Measurements from ENCODE around the gene KRTAP9-7.
"Not testable (repeated sequence)": the region's sequence is repeated elsewhere in the genome, so short reads cannot be mapped to it uniquely, and the experiment has no call there.

Gene KRTAP9-7

DNA sequence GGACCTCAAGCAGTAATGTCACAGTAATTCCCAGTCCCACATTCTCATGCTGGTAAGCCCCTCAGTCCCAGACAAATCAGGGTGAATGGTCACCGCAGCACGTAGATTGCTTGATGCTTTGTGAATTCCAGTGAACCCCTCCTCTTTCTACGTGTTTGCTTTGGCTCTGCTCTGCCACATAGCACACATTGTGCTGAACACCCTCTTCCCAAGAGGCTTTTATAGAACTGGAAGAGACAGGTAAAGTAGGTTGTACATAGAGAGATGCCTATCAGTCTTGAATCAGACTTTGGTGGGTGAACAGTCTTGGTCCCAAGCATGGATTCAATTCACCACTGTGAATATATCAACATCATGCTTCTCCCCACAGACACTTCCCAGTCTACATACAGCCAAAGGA, 10.9 kb upstream of the KRTAP9-7 start:
- Histone ChIP-seq H3K36me3 (no peaks in the 10 kb centered on the region), H3K27me3 (ENCODE audit: insufficient read depth, low read depth, severe bottlenecking) (peaks cover 45% of the 10 kb centered on the region), H3K27ac (no peak overlapping the region), H3K9me3 (ENCODE audit: severe bottlenecking) (no peaks in the 10 kb centered on the region), H3K4me3 (ENCODE audit: low read depth, low read length) (no peak overlapping the region)
- no peak for DNase-seq
- TF ChIP-seq, protein P1, sequence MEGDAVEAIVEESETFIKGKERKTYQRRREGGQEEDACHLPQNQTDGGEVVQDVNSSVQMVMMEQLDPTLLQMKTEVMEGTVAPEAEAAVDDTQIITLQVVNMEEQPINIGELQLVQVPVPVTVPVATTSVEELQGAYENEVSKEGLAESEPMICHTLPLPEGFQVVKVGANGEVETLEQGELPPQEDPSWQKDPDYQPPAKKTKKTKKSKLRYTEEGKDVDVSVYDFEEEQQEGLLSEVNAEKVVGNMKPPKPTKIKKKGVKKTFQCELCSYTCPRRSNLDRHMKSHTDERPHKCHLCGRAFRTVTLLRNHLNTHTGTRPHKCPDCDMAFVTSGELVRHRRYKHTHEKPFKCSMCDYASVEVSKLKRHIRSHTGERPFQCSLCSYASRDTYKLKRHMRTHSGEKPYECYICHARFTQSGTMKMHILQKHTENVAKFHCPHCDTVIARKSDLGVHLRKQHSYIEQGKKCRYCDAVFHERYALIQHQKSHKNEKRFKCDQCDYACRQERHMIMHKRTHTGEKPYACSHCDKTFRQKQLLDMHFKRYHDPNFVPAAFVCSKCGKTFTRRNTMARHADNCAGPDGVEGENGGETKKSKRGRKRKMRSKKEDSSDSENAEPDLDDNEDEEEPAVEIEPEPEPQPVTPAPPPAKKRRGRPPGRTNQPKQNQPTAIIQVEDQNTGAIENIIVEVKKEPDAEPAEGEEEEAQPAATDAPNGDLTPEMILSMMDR (IDR thresholded peaks at IDR 0.05; ENCODE audit: low read depth, low read length): no peak

DNA sequence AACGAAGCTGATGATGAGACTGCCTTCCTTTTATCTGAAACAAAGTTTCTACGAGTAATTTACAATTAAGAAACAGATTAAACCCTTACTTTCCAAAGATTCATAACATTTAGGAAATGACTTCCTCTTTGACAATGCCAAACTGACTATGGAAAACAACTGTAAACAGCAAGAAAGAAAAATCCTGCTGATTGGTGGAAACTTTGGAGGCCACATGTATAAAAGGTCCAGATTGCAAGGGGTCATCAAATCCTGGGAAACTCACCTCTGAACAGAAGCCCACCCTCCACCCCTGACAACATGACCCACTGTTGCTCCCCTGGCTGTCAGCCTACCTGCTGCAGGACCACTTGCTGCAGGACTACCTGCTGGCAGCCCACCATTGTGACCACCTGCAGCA, 10.4 kb upstream of the KRTAP9-7 start, which contains the start of gene KRTAP9-6:
Gene KRTAP9-6 (plus strand): TSS at position 301 of the 400 bp plus-strand sequence. CDS start 0 bp downstream, at position 301.
- TF ChIP-seq, protein P1 (IDR thresholded peaks at IDR 0.05; ENCODE audit: low read depth, low read length): no peak
- H3K36me3 ChIP-seq: no peaks in the 10 kb centered on the region

DNA sequence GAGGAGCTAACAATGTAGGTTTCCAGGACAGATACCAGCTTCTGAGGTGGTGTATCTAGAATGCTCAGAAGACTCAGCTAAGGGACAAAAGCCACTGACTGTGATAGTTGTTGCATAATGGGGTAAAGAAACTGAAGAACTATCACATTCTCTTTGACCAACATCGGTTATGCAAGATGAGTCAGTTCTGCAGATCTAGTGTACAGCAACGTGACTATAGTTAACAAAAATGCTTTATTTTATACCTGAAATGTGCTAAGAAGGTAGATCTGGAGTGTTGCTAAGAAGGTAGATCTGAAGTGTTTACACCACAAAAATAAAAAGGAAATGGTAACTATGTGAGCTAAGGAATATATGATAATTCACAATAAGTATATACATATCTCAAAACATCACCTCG, 7.8 kb upstream of the KRTAP9-7 start:
- Histone ChIP-seq H3K27me3 (ENCODE audit: insufficient read depth, low read depth, severe bottlenecking) (peaks cover 24% of the 10 kb centered on the region), H3K36me3 (no peaks in the 10 kb centered on the region), H3K4me3 (ENCODE audit: low read depth, low read length) (no peak overlapping the region), H3K27ac (no peak overlapping the region), H3K9me3 (ENCODE audit: severe bottlenecking) (no peaks in the 10 kb centered on the region)
- TF ChIP-seq, protein P1 (IDR thresholded peaks at IDR 0.05; ENCODE audit: low read depth, low read length): no peak
- DNase-seq: no peak

More for the DNA sequence above, 10.4 kb upstream of the KRTAP9-7 start, which contains the start of gene KRTAP9-6:
- H3K4me3 ChIP-seq (ENCODE audit: low read depth, low read length): no peak within 1 kb of the TSS
- DNase-seq: no peak
- H3K27me3 ChIP-seq (ENCODE audit: insufficient read depth, low read depth, severe bottlenecking): peaks cover 42% of the 10 kb centered on the region
- no peaks in the 10 kb centered on the region for H3K9me3 ChIP-seq (ENCODE audit: severe bottlenecking)
- H3K27ac ChIP-seq: no peak within 1 kb of the TSS

DNA sequence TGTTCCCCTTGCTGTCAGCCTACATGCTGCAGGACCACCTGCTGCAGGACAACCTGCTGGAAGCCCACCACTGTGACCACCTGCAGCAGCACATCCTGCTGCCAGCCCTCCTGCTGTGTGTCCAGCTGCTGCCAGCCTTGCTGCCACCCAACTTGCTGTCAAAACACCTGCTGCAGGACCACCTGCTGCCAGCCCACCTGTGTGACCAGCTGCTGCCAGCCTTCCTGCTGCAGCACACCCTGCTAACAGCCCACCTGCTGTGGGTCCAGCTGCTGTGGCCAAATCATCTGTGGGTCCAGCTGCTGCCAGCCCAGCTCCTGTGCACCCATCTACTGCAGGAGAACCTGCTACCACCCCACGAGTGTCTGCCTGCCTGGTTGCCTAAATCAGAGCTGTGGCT, 4.2 kb upstream of the KRTAP9-7 start:
- not testable (repeated sequence) for H3K4me3 ChIP-seq (ENCODE audit: low read depth, low read length); H3K9me3 ChIP-seq (ENCODE audit: severe bottlenecking); H3K27me3 ChIP-seq (ENCODE audit: insufficient read depth, low read depth, severe bottlenecking); H3K36me3 ChIP-seq; H3K27ac ChIP-seq; DNase-seq

DNA sequence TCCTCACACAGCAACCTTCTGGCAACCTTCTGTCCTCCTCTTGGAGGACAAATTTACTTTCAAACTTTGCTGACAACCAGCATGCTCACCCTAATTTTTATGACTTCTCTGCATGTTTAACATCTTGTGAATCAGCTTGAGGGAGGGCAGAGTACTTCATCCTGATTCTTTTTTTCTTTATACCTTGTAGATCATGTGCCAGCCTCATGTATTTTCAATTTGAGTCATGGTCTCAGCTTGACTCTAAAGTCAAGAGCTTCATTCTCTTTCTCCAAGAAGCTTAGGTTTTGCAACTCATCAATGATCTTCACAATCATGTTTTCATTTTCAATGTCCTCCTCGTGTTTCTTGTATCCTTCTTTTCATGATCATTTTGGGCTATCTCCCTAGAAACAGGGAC, 3.6 kb upstream of the KRTAP9-7 start:
- Histone ChIP-seq H3K9me3 (ENCODE audit: severe bottlenecking) (no peaks in the 10 kb centered on the region), H3K4me3 (ENCODE audit: low read depth, low read length) (no peak overlapping the region), H3K27ac (no peak overlapping the region), H3K36me3 (no peaks in the 10 kb centered on the region), H3K27me3 (ENCODE audit: insufficient read depth, low read depth, severe bottlenecking) (peaks cover 14% of the 10 kb centered on the region)
- TF ChIP-seq, protein P1 (IDR thresholded peaks at IDR 0.05; ENCODE audit: low read depth, low read length): no peak
- no peak for DNase-seq

DNA sequence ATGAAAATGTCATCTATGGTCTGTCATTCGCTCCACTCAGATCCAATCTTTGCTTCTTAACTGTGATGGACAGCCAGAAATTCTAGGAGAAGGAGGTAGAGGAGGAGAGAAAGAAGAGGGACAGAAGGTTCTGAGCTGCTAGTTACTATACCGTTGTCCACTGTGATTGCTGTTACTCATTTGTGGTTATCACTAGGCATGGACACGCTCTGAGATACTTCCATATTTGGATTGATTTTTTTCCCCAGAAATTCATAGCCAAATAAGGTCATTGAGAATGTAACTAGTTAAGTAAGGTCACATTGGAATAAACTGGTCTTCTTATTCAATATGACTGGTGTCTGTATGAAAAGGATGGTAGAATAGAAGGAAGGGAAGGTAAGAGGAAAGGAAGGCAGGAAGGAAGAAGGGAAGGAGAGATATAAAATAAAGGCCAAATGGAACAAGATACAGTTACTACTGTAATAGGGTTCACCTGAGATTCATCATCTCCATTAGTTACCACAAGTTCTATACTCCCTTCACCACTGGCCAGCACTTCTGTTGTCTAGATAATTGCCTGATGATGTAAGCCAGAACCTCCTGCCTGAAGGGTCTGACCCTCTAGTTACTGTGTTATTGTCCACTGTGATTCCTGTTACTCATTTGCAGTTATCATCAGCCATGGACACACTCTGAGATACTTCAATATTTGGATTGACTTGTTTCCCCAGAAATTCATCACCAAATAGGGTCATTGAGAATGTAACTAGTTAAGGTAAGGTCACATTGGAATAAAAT, 2.9 kb downstream of the KRTAP9-7 start:
- Histone ChIP-seq H3K27ac (no peak overlapping the region), H3K4me3 (ENCODE audit: low read depth, low read length) (no peak overlapping the region), H3K27me3 (ENCODE audit: insufficient read depth, low read depth, severe bottlenecking) (peaks cover 66% of the 10 kb centered on the region), H3K9me3 (ENCODE audit: severe bottlenecking) (no peaks in the 10 kb centered on the region), H3K36me3 (no peaks in the 10 kb centered on the region)
- DNase-seq: no peak
- TF ChIP-seq, protein P1 (IDR thresholded peaks at IDR 0.05; ENCODE audit: low read depth, low read length): no peak

Measured in WERI-Rb-1 (cell line).